Eye (tissue), 1 donor: ENCODE measurements around the gene AKT1.
A peak's percentile ranks its signal among the peaks of the same experiment; 100 is the strongest.
"Not testable (repeated sequence)": the region's sequence is repeated elsewhere in the genome, so short reads cannot be mapped to it uniquely, and the experiment has no call there.

Source experiments
- DNase-seq: peaks from one replicate; pipeline ENCODE4 v3.0.0-alpha.2; 2015

The AKT1 gene

DNA sequence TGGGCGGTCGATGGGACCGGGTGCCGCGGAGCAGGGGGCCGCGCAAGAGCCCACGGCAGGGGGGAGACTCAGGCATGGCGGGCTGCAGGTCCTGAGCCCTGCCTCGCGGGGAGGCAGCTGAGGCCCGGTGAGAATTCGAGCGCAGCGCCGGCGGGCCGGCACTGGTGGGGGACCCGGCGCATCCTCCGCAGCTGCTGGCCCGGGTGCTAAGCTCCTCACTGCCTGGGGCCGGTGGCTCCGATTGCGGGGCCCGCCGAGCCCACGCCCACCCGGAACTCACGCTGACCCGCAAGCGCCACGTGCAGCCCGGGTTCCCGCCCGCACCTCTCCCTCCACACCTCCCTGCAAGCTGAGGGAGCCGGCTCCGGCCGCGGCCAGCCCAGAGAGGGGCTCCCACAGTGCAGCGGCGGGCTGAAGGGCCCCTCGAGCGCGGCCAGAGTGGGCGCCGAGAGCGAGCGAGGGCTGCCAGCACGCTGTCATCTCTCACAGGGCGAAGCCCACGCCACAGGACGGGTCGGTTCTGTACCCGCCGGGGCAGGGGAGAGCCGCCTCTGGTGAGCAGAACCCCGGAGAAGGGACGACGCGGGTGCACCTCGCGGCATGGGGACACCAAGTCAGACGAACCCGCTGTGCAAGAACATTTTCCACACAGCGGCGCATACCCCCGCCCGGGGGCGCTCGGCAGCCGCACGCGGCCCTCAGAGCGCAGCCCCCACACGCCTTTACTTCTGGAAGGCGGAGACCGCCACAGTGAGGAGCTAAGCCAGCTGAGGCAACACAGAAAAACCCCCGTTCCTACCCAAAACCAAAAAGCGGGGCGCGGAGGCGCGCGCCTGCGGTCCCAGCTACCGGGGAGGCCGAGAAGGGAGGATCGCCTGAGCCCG lies 43.8 kb downstream of the AKT1 start:
- no peak for DNase-seq

DNA sequence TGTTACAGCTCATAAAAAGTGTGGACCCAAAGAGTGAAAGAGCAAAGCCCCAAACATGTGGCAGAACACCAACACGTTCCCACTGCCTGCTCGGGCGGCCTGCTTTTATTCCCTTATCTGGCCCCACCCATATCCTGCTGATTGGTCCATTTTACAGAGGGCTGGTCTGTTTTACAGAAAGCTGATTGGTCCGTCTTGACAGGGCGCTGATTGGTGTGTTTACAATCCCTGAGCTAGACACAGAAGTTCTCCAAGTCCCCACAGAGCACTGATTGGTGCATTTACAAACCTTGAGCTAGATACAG lies 44.8 kb downstream of the AKT1 start:
- DNase-seq = not testable (repeated sequence)

DNA sequence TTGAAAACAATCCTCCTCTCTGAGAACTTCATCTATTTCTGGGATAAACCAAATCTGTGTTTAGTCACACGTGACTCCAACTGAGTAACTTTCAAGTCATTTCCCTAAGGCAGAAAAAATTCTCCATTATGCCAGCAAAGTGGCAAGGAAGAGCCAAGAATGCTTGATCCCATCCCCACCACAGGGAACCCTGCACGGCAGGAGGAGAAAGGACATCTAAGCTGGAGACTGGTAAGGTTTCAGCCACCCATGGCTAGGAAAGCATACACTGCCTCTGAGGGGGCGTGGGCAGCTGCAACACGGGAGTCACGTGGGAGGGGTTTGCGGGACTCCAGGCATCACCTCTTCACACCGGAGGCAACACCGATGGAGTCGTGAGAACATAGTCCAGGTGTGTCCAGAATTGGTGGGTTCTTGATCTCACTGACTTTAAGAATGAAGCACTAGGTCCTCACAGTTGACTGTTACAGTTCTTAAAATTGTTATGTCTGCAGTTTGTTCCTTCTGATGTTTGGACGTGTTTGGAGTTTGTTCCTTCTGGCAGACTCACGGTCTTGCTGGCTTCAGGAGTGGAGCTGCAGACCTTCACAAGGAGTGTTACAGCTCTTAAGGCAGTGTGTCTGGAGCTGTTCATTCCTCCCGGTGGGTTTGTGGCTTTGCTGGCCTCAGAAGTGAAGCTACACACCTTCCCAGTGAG lies 45.3 kb downstream of the AKT1 start:
- no peak for DNase-seq

DNA sequence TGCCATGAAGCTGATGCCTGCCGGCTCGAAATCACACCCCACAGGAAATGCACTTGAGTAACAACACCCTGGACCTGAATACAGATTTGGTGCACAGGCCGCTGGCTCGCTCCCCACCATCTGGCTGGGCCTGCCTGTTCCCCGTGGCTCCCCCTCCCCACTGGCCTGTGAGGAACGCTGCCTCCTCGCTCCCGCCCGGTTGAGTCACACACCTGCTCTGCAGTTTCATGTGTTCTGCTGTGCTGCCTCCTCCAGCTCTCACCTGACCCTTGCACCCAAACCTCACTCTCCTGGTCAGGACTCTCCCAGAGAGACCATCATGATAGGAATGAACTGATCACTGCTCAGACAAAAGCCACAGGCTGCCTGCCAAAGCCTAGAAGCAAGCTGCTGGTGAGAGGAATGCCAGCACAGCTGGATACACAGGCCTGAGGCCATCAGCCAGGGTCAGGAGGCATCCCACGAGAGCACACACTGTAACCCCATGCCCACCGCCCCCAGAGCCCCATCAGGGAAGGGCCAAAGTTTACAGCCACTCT lies 46.4 kb downstream of the AKT1 start:
- DNase-seq = peak; percentile 27

DNA sequence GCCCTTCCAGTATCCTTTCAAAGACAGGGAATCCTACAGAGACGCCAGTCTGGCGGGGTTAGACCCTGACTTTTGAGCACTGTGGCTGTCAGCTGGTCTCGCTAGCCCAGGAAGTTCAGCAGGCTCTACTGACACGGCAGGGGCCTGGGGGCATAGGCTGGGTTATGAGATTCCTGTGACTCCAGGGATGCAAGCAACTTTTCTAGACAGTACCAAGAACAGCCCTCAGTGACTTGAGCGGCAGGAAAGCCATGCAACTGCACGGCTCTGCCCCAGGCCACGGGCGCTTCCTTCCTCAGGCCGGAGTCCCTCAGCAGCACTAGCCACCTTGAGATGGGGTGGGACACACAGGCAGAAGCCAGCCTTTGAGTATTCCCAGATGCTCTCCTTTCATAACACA lies 47.7 kb downstream of the AKT1 start:
- no peak for DNase-seq

DNA sequence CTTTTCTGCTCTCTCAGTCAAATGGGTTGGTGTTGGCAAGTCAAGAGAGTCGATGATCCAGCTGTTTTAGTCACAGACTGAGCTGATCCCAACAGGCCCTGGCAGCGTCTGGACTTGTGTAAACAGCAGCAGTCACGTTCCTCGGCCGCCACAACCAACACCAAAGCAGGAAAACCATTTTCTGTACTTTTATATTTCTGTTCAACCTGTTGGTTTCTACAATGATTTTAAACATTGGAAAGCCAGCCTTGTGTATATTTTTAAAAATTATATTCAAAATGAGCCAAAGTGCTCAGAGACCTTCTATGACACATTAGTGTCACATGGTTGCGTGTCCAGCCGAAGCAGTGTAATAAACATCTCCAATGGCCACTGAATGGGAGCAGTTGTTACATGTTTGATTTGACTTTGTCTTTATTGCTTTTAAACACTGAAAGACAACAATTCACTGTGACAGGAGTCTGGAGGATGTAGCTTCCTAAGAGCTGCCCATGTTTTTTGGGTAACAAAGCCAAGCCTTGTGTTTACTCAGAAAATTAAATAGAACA lies 48.5 kb downstream of the AKT1 start:
- no peak for DNase-seq

DNA sequence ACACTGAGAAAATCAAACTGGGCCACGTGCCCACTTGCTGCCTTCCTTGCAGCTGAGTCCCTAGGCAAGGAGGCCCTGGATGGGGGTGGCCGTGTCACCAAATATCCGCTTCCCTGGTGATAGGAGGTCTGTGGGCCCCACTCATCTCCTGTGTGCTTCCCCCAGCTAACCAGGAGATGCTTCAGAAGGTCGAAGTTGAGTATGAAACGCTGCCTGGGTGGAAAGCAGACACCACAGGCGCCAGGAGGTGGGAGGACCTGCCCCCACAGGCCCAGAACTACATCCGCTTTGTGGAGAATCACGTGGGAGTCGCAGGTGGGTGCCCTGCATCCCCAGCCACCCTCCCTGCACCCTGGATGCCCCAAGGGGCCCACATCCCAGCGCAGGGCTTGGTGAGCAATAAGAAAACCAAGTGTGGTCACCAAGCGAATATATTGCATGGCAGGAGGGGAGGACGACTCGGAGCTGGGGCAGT lies 49.4 kb downstream of the AKT1 start:
- no peak for DNase-seq

DNA sequence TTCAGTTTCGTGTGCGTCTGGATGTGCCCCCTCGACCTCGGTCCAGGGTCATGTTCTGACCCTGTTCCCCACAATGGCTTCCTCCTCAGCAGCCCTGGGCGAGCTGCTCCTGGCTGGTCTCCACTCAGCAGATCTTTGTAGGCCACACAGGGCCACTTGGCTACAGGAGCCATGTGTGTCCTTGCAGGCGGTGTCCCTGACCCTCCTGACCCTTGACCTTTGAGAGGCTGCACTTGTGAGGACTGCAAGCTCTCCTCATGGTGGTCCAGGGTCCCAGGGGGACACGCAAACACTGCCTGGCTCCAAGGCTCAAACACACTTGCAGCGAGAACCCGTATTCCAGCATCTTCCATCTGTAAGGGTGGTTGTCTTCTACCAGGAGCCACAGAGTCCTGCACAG lies 50.1 kb downstream of the AKT1 start:
- no peak for DNase-seq

DNA sequence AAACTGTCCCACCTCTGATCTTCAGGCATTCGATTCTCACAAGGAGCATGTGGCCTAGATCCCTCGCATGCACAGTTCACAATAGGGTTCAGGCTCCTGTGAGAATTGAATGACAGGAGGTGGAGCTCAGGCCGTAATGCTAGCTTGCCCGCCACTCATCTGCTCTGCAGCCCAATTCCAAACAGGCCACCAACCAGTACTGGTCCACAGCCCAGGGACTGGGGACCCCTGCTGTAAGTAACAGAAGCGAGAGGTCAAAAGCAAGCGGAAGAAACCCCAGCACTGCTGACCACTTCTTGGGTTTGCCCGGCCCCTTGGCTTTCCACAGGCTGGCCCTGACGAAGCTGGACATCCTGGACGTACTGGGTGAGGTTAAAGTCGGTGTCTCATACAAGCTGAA lies 51.1 kb downstream of the AKT1 start:
- no peak for DNase-seq

DNA sequence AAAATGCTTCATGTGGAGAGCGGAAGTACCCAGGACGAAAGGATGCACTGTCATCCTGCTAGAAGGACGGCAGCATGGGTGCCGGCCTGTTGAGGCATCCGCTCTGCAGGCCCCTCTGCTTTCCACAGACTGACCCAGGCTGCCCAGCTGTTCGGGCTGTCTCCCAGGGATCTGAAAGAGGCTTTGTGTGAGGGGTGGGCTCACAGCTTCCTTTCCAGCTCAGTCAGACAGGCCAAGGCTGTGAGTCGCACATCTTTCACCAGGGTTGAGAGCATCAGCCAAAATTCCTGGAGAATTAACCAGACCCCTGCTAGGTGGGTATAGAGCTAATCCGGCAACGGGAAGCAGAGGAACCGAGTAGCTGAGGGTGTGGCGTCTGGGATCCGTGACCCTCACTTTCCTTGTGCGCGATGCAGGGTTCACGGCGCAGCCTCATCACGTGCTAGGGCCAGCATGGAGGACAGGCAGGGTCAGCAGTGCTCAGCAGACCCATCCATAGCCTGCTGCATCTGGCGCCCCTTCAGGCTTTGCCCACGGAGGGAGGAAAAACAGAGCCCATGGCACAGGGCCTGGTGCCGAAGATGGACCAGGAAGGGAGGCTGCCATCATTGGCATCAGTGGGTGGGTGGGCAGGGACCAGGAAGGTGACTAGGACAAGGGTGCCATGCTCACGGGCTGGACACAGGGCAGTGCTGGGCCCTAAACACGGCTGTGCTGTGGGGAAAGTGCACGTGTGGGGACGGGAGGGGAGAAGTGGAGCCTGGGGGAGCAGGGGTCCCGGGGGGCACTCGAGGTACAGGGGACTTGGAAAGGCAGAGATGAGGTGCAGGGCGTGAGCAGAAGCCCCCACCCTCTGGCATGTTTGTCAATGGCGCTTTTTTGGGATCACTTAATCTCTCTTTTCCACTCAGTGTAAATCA lies 51.8 kb downstream of the AKT1 start:
- DNase-seq = no peak

DNA sequence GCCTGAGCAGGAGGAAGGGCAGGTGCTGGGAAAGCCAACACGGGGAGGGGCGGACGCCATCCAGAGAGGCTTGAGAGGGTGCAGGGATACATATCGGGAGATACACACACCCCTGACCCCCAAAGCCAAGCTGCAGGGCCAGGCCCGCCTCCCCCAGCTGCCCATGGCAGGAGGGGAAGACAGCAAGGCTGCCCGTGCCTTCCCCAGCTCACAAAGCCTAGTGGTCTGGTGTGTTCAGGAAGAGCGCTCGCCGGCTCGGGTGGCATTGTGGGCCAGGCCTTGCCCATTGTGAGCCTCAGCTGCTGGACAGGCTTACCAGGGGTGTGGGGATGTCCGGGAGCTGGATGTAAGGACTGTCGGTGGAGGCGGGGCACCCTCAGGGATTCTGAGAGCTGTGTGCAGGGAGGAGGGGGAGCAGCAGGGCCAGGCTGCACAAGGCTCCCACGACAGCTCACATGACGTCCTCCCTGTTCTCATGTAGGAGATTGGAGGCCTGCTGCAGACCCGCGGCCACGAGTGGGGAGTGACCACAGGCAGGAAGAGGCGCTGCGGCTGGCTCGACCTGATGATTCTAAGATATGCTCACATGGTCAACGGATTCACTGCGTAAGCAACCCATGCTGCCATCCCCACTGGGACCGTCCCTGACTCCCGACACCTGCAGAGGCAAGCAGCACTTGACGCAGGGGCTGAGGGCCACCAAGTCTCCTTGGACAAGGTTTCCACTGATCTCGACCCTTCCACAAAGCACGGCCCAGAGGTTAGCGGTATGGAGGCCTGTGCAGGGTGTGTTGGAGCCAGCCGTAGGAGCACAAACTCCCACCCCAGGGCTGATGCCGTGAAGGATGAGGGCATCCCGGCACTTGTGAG lies 52.7 kb downstream of the AKT1 start:
- DNase-seq = no peak

DNA sequence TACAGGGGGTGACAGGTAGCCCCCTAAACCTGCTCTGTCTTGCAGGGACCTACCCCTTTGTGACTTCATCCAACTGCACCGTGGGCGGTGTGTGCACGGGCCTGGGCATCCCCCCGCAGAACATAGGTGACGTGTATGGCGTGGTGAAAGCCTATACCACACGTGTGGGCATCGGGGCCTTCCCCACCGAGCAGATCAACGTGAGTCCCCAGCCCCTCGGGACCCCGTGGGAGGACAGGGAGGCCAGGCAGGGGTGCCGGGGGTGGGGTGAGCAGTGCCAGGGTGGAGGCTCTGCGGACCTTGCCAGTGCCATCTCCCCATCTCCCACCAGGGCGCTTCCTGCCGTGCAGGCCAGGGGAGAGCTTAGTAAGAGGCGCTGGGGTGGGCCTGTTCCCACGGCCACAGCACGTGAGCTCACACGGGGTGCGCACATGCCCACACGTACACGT lies 53.7 kb downstream of the AKT1 start:
- no peak for DNase-seq

DNA sequence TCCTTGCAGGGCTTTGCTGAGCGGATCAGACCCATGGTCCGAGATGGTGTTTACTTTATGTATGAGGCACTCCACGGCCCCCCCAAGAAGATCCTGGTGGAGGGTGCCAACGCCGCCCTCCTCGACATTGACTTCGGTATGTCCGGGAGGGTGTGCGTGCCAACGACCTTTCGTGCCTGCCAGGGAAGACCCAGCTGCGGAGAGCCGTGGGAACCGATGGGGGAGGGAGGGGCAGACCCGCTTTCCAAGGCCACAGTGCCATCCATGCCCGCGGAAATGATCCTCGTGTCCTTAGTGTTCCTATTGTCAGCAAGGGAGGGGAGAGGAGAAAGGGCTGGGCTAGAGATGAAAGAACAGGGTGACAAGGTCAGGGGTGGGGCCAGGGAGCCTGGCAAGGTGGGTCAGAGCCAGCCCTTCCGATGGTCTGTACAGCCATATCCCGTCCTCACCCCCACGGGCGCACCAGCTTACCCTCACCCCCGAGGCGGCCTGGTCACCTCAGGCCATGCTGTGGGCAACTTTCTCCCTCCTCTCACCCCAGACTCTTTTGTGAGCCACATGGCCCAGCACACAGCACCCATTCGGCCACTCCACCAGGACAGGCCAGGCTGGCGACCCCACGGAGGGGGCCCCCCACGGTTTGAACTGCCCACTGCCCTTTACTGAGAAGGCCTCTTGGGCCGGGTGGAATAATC lies 54.3 kb downstream of the AKT1 start:
- no peak for DNase-seq

DNA sequence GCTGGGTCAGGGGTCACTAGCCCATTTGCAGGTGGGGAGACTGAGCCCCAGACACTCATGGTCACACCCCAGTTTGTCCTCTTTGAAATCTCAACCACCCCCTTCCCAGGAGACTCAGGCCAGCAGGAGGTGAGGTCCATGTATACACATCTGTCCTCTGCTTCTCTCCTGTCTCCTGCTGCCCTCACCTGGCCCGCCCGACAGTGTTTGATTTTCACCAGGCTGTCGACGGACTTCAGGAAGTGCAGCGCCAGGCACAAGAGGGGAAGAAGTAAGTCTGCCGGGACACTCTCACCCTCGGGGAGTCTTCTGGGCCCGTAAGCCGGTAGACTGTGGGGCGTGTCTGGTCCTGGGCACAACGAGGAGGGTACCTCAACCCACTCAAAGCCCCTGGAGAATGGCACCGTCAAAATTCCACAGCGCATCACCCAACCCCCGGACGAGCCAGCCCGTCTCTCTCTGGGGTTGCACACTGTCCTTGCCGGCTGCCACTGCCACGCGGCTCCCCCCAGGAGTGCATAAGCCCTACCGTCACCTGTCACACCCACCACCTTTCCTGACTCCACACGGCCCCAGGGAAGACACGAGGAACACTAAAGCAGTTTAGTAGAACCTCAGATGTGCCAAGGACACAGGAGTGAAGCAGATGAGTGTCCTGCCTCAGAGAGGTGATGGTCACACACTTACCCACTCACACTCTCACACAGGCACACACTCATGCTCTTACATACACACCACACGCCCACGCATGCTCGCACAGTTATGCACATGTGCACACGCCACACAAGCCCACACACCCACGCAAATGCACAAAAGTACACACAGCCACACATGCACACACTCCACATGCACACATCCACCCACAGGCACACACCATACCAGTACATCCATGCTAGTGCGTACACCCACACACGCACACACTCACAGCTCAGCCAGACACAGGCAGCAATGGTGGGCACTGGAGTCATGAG lies 55.7 kb downstream of the AKT1 start:
- no peak for DNase-seq

DNA sequence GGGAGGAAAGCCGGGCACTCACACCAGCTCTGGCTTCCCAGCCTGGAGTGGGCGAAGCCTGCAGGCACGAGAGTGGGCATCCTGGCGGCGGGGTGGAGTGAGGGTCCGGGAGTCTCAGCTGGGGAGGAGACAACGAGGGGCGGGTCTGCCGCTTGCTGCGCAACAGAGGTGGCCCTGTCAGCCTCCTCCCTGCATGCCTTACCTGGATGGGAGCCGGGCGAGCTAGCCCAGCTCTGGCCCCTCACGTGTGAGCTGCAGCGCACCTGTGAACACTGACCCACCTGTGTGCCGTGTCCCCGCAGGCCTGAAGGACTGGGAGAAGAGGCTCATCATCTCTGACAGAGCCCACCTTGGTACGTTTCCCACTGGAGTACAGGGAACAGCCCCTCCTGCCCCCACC lies 56.5 kb downstream of the AKT1 start:
- DNase-seq = no peak

DNA sequence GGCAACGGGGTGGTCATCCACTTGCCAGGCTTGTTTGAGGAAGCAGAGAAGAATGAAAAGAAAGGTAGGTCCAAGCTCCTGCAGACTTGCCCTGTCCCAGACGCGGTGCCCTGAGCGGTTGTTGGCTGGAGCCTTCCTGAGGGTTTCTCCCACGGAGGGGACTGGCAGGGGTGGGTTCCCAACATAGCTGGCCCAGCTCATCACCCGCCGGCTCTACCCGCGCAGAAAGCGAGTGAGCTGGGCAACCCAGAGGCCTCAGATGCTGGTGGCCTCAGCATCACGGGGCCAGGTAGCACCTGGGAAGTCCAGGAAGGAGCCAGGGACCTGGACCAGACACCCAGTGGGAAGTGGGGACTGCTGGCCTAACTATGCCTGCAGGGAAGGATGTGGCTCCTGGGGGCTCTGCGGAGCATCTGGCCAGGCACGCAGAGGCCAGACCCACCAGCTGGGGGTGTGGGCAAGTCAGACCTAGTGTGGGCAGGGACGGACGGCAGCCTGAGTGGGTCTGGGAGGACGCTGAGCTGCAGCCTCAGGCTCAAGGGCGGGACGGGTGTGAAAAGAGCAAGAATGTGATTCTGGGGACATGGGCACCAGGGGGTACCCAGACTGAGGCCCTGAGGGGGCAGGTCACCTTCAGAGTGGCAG lies 57.1 kb downstream of the AKT1 start:
- no peak for DNase-seq

DNA sequence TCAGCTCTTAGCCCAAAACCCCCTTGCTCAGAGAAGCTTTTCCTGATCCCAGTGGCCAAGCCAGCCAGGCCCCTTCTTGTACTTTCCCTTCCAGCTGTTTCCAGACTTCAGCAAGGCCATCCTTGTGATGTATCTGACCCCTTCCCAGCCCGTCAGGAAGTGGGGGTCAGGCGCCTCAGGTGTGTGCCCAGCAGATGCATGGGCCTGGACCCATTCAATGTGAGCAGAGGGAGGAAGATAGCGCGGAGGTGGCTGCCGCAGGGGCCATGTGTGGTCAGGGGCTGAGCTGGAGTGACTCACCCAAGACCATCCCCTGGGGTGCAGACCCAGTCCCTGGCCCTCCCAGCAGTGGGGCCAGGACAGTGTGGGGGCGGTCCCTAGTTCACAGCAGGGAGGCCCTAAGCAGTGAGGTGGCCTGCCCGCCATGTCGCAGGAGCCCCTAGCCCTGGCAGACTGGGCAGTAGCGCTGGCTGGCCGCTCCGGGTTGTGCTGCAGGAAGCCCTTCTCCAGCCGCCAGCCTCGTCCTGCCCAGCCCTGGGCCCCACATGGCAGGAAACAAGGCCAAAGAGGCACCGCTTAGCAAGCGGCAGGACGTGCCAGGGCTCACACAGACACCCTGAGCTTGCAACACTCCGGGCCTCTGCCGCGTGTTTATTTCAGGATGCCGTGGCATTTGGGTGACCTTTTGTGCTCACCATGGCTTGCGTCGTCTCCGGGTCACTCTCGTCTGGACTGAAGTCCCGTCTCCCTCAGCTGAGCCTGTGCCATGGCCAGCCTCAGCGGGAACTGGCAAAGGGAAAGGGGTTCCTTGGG lies 59.5 kb downstream of the AKT1 start:
- DNase-seq = no peak
